ENCODE measurements around the gene MT1M. TPM values are rescaled to one million over a fixed set of nuclear protein-coding genes. Genes with fewer than 3 reads are reported as not detected.

MT1M gene
- total and polyA plus RNA-seq, 2 of the 8 experiments (the other 6 are each of a cell fraction or from before 2014, with no cell fraction given), result 2.1 TPM; not detected in 1

DNA sequence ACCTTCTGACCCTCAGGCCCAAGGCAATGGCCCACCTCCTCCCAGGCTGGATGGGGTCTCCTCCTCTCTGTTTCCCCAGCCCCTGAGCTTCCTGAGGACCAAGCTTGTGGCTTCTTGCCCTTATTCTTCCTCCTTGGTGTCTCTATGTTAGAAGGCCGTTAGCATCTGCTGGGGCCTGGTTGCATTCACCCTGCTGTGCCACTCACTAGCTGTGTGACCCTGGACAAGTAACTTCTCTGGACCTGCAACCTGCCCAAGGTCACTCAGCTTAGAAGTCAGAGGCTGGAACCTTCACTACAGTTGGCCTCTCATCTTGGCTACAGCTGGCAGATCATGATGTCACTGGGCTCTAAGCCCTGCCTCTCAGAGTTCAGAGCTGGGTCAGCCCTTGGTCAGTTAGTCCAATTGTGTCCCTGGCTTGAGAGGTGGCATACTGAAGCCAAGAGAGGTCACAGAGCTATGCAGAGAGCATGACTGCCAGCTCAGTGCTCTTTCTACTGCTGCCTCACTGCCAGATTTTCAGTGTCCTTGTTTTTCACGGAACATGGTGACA, 21.1 kb upstream of the MT1M start:
- Histone ChIP-seq H3K27me3 (replicated peaks in 1 of 4; ENCODE audit: control insufficient read depth in 3 of 4, extremely low read depth in 1 of 4, insufficient read depth in 3 of 4, low read length in 3 of 4) (peaks cover 27 to 75% (median 67%) of the 10 kb centered on the region in 4 experiments), H3K23ac (ENCODE audit: insufficient read length) (no peak overlapping the region), H3K4me3 (ENCODE audit: extremely low read depth in 1 of 4, insufficient read depth in 2 of 4, low read depth in 3 of 4, low read length in 4 of 4) (no peak overlapping the region), H3K4ac (replicated peaks; ENCODE audit: insufficient read length, low read depth, low read length) (no peak overlapping the region), H2BK20ac (ENCODE audit: low read length) (no peak overlapping the region), H4K5ac (ENCODE audit: insufficient read length, low read depth, low read length) (no peak overlapping the region), H3K4me1 (replicated peaks in 1 of 4; ENCODE audit: control insufficient read depth in 3 of 4, insufficient read depth in 4 of 4, low read length in 3 of 4) (peaks cover 7 to 21% (median 10%) of the 10 kb centered on the region in 4 experiments), H3K27ac (ENCODE audit: low read depth, low read length) (no peak overlapping the region), H2AK5ac (ENCODE audit: low read depth, low read length) (no peak overlapping the region), H2BK5ac (ENCODE audit: low read depth, low read length) (no peak overlapping the region), H2BK120ac (replicated peaks; ENCODE audit: low read depth, low read length) (no peak overlapping the region), H2BK15ac (ENCODE audit: low read length) (0 out of 2 replicates have a peak overlapping the region, but pooled peaks have one; percentile 9), H3K79me1 (ENCODE audit: low read depth, low read length) (no peaks in the 10 kb centered on the region), H2AFZ (ENCODE audit: low read length) (no peak overlapping the region), H3K23me2 (ENCODE audit: low read depth, low read length) (peaks cover 11% of the 10 kb centered on the region; the same call in 1 of the 2 replicates), H3K14ac (ENCODE audit: insufficient read length) (no peak overlapping the region), H4K8ac (ENCODE audit: extremely low read depth, insufficient read depth, low read length) (peak overlapping the region; percentile 35; the same call in 1 of the 2 replicates), H3K4me2 (ENCODE audit: insufficient read depth in 1 of 2, low read depth in 2 of 2, low read length in 2 of 2) (no peak overlapping the region; a peak in 1 of 4 replicates), H3K9me3 (ENCODE audit: insufficient read depth in 2 of 2, low read depth in 1 of 2, low read length in 1 of 2) (no peaks in the 10 kb centered on the region), H3K36me3 (ENCODE audit: control insufficient read depth in 2 of 4, insufficient read depth in 4 of 4, low read length in 3 of 4) (no peaks in the 10 kb centered on the region), H3K79me2 (ENCODE audit: control insufficient read depth in 1 of 2, insufficient read depth in 2 of 2, low read length in 2 of 2) (no peaks in the 10 kb centered on the region), H3K56ac (replicated peaks; ENCODE audit: insufficient read length, low read depth, low read length) (no peak overlapping the region), H3K9ac (replicated peaks in 1 of 4; ENCODE audit: extremely low read depth in 1 of 4, low read depth in 3 of 4, low read length in 3 of 4) (no peak overlapping the region), H4K20me1 (replicated peaks in 1 of 2; ENCODE audit: control insufficient read depth in 1 of 2, insufficient read depth in 2 of 2, low read length in 2 of 2) (peaks cover 0 to 2% of the 10 kb centered on the region in 2 experiments), H2BK12ac (ENCODE audit: low read depth, low read length) (peak overlapping the region; percentile 63; the same call in 1 of the 2 replicates), H3K18ac (ENCODE audit: extremely low read depth, low read length) (no peak overlapping the region), H4K91ac (replicated peaks; ENCODE audit: insufficient read length, low read length) (no peak overlapping the region)
- CTCF ChIA-PET (ENCODE audit: partially characterized antibody), result interaction anchor here (1.0 to 2.1 kb wide), 5 partner anchors 10 to 91 kb away, joined by 3 to 12 read pairs (median 3); no protein-coding TSS in a partner anchor
- WGBS, 2 experiments (ENCODE audit: extremely low coverage in 1 of 2, insufficient coverage in 1 of 2, insufficient read length in 1 of 2, insufficient replicate concordance in 2 of 2, low coverage in 1 of 2, low lambda C conversion rate in 2 of 2, missing lambda C conversion rate in 1 of 2), result 84% methylated on average over 2 of the region's 2 CpGs; no CpG with 5 or more reads in 1 of the 2 experiments
- FAIRE-seq (no peak), DNase-seq (ENCODE audit: low read depth in 1 of 2, low spot score in 2 of 2) (no peak)
- POLR2A ChIA-PET (ENCODE audit: partially characterized antibody), result interaction anchor here (1.3 to 8.0 kb wide), 3 partner anchors 14 to 66 kb away, joined by 4 to 66 read pairs (median 5); partner anchors contain the start of gene MT1E
- TF ChIP-seq POLR2AphosphoS5 (IDR thresholded peaks at IDR 0.05; ENCODE audit: low read depth, low read length) (no peak), CBX8 (IDR thresholded peaks at IDR 0.05; ENCODE audit: borderline replicate concordance, low read depth, low read length) (no peak), SRF (IDR thresholded peaks at IDR 0.05; ENCODE audit: low read depth, low read length) (no peak), SAP30 (IDR thresholded peaks at IDR 0.05; ENCODE audit: insufficient read depth, insufficient replicate concordance, low read length) (no peak), HDAC6 (IDR thresholded peaks at IDR 0.05; ENCODE audit: low read depth, low read length) (no peak), RBBP5 (IDR thresholded peaks at IDR 0.05; ENCODE audit: borderline replicate concordance, low read depth, low read length) (no peak), HDAC2 (IDR thresholded peaks at IDR 0.05; ENCODE audit: borderline replicate concordance in 1 of 2, low read depth in 2 of 2, low read length in 2 of 2) (no peak), RNF2 (IDR thresholded peaks at IDR 0.05; ENCODE audit: borderline replicate concordance, low read depth, low read length, missing control alignments, poor library complexity, severe bottlenecking) (no peak)
- TF ChIP-seq, protein P1, sequence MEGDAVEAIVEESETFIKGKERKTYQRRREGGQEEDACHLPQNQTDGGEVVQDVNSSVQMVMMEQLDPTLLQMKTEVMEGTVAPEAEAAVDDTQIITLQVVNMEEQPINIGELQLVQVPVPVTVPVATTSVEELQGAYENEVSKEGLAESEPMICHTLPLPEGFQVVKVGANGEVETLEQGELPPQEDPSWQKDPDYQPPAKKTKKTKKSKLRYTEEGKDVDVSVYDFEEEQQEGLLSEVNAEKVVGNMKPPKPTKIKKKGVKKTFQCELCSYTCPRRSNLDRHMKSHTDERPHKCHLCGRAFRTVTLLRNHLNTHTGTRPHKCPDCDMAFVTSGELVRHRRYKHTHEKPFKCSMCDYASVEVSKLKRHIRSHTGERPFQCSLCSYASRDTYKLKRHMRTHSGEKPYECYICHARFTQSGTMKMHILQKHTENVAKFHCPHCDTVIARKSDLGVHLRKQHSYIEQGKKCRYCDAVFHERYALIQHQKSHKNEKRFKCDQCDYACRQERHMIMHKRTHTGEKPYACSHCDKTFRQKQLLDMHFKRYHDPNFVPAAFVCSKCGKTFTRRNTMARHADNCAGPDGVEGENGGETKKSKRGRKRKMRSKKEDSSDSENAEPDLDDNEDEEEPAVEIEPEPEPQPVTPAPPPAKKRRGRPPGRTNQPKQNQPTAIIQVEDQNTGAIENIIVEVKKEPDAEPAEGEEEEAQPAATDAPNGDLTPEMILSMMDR (IDR thresholded peaks at IDR 0.05; ENCODE audit: control extremely low read depth in 1 of 3, insufficient read depth in 1 of 3, low read depth in 1 of 3, low read length in 3 of 3), result no peak

All from H1 (cell line).